Measurements from ENCODE around the gene ANKHD1. TPM values are rescaled to one million over a fixed set of nuclear protein-coding genes. Genes with fewer than 3 reads are reported as not detected.

The ANKHD1 gene
- total and polyA plus RNA-seq, 2 of the 8 experiments (the other 6 are each of a cell fraction or from before 2014, with no cell fraction given), result 69.9 to 108 TPM

GRCh38 chr5:140565780-140566095 is 164.1 kb downstream of the ANKHD1 start:
- WGBS, 2 experiments (ENCODE audit: extremely low coverage in 1 of 2, insufficient coverage in 1 of 2, insufficient read length in 1 of 2, insufficient replicate concordance in 2 of 2, low coverage in 1 of 2, low lambda C conversion rate in 2 of 2, missing lambda C conversion rate in 1 of 2), result 85% methylated on average over 4 of the region's 4 CpGs; no CpG with 5 or more reads in 1 of the 2 experiments
- Histone ChIP-seq H2BK15ac (ENCODE audit: low read length) (no peak overlapping the region), H3K27me3 (replicated peaks in 1 of 4; ENCODE audit: control insufficient read depth in 3 of 4, extremely low read depth in 1 of 4, insufficient read depth in 3 of 4, low read length in 3 of 4) (no peaks in the 10 kb centered on the region; a peak in 1 of 7 replicates), H3K9ac (replicated peaks in 1 of 4; ENCODE audit: extremely low read depth in 1 of 4, low read depth in 3 of 4, low read length in 3 of 4) (no peak overlapping the region), H3K4me1 (replicated peaks in 1 of 4; ENCODE audit: control insufficient read depth in 3 of 4, insufficient read depth in 4 of 4, low read length in 3 of 4) (peaks cover 0 to 11% (median 4%) of the 10 kb centered on the region in 4 experiments; a peak in 5 of 7 replicates), H3K14ac (ENCODE audit: insufficient read length) (no peak overlapping the region), H3K4ac (replicated peaks; ENCODE audit: insufficient read length, low read depth, low read length) (no peak overlapping the region), H3K9me3 (ENCODE audit: insufficient read depth in 2 of 2, low read depth in 1 of 2, low read length in 1 of 2) (no peaks in the 10 kb centered on the region), H2BK120ac (replicated peaks; ENCODE audit: low read depth, low read length) (no peak overlapping the region), H4K5ac (ENCODE audit: insufficient read length, low read depth, low read length) (no peak overlapping the region), H3K18ac (ENCODE audit: extremely low read depth, low read length) (no peak overlapping the region), H2BK5ac (ENCODE audit: low read depth, low read length) (no peak overlapping the region), H3K4me3 (ENCODE audit: extremely low read depth in 1 of 4, insufficient read depth in 2 of 4, low read depth in 3 of 4, low read length in 4 of 4) (peak overlapping the region in 1 of 4 experiments; percentile 90; a peak in 2 of 8 replicates), H3K79me1 (ENCODE audit: low read depth, low read length) (peaks cover 7% of the 10 kb centered on the region), H3K23me2 (ENCODE audit: low read depth, low read length) (peaks cover 14% of the 10 kb centered on the region), H3K36me3 (ENCODE audit: control insufficient read depth in 2 of 4, insufficient read depth in 4 of 4, low read length in 3 of 4) (peaks cover 0 to 18% (median 13%) of the 10 kb centered on the region in 4 experiments; a peak in 4 of 8 replicates), H3K79me2 (ENCODE audit: control insufficient read depth in 1 of 2, insufficient read depth in 2 of 2, low read length in 2 of 2) (peaks cover 3 to 9% of the 10 kb centered on the region in 2 experiments; a peak in 3 of 4 replicates), H2AK5ac (ENCODE audit: low read depth, low read length) (no peak overlapping the region), H4K8ac (ENCODE audit: extremely low read depth, insufficient read depth, low read length) (no peak overlapping the region), H2AFZ (ENCODE audit: low read length) (no peak overlapping the region), H4K20me1 (replicated peaks in 1 of 2; ENCODE audit: control insufficient read depth in 1 of 2, insufficient read depth in 2 of 2, low read length in 2 of 2) (no peaks in the 10 kb centered on the region), H4K91ac (replicated peaks; ENCODE audit: insufficient read length, low read length) (no peak overlapping the region), H3K4me2 (ENCODE audit: insufficient read depth in 1 of 2, low read depth in 2 of 2, low read length in 2 of 2) (peak overlapping the region; percentile 90 to 98; a peak in 3 of 4 replicates), H3K27ac (ENCODE audit: low read depth, low read length) (no peak overlapping the region), H3K56ac (replicated peaks; ENCODE audit: insufficient read length, low read depth, low read length) (no peak overlapping the region), H2BK12ac (ENCODE audit: low read depth, low read length) (no peak overlapping the region), H3K23ac (ENCODE audit: insufficient read length) (no peak overlapping the region), H2BK20ac (ENCODE audit: low read length) (no peak overlapping the region)
- DNase-seq (ENCODE audit: low read depth in 1 of 2, low spot score in 2 of 2) (no peak), FAIRE-seq (no peak)
- ChIA-PET CTCF (ENCODE audit: partially characterized antibody) (interaction anchor here (0.6 to 3.4 kb wide), 3 partner anchors 12 to 203 kb away, joined by 3 to 20 read pairs (median 3); no protein-coding TSS in a partner anchor), POLR2A (ENCODE audit: partially characterized antibody) (interaction anchor here (1.0 to 10.0 kb wide), 5 partner anchors 9 to 77 kb away, joined by 3 to 94 read pairs (median 4); partner anchors contain the start of genes EIF4EBP3, SRA1 and TMCO6)
- no peak for TF ChIP-seq SUZ12 (IDR thresholded peaks at IDR 0.05; ENCODE audit: low read length)
- no peak for TF ChIP-seq KDM5A (IDR thresholded peaks at IDR 0.05; ENCODE audit: low read length)
- TF ChIP-seq CBX5 (IDR thresholded peaks at IDR 0.05; ENCODE audit: low read depth, low read length), result no peak
- TF ChIP-seq FOSL1 (IDR thresholded peaks at IDR 0.05; ENCODE audit: insufficient read depth, low read depth, low read length), result no peak

All from H1 (cell line).